Cardiac septum (tissue), 1 donor: ENCODE results near the gene SLC2A4. TPM values are rescaled to one million over a fixed set of nuclear protein-coding genes. Genes with fewer than 3 reads are reported as not detected.

ENCODE experiments used
- DNase-seq: peaks from one replicate; pipeline ENCODE4 v3.0.0-alpha.2; 2020; ENCODE audit warnings: low spot score
- intact Hi-C: fragments of 100-400 bp; cut with DNase I; formaldehyde crosslinking; loops from one replicate; pipeline ENCODE4 v1.14.0; 2022
- long read RNA-seq: library from polyadenylated mRNA; unstranded; transcript quantifications from one replicate; pipeline ENCODE4 v2.0.0, GENCODE V29; 2021
- total RNA-seq: library from RNA; stranded (reverse); fragmentation: NEBNext Ultra II Directional; extraction: Animal tissue kit (Norgen Biotek cat#: 25700); gene quantifications from one replicate; pipeline ENCODE4 v1.2.1, GENCODE V29; 2021
- donor health status: DM: no; HTN: no; CAD: no.

SLC2A4 gene
- 73.5 TPM for total RNA-seq
- long read RNA-seq, transcript SLC2A4-201 (11 exons, 3,426 nt), result major isoform, 11 of 38 reads
- long read RNA-seq, transcript SLC2A4-204 (10 exons, 1,768 nt), result minor isoform, 5 of 38 reads
- long read RNA-seq, partial matches to known transcripts, result 6 of 38 reads
- long read RNA-seq, other reads (novel, unspliced or antisense), result 16 of 38 reads

DNA sequence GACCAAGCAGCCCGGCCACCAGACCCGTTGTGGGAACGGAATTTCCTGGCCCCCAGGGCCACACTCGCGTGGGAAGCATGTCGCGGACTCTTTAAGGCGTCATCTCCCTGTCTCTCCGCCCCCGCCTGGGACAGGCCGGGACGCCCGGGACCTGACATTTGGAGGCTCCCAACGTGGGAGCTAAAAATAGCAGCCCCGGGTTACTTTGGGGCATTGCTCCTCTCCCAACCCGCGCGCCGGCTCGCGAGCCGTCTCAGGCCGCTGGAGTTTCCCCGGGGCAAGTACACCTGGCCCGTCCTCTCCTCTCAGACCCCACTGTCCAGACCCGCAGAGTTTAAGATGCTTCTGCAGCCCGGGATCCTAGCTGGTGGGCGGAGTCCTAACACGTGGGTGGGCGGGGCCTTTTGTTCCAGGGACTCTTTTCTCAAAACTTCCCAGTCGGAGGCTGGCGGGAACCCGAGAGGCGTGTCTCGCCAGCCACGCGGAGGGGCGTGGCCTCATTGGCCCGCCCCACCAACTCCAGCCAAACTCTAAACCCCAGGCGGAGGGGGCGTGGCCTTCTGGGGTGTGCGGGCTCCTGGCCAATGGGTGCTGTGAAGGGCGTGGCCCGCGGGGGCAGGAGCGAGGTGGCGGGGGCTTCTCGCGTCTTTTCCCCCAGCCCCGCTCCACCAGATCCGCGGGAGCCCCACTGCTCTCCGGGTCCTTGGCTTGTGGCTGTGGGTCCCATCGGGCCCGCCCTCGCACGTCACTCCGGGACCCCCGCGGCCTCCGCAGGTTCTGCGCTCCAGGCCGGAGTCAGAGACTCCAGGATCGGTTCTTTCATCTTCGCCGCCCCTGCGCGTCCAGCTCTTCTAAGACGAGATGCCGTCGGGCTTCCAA, at the start of gene SLC2A4:
TSS of gene SLC2A4 (plus strand) at position 645 of the 879 bp plus-strand sequence. CDS start at position 862, 217 bp downstream.
- intact Hi-C loops, result loop anchor here (1.0 to 2.0 kb wide), 2 partner anchors 29 to 71 kb away; partner anchors contain the start of genes ELP5 and KCTD11
- peak; percentile 95 for DNase-seq

DNA sequence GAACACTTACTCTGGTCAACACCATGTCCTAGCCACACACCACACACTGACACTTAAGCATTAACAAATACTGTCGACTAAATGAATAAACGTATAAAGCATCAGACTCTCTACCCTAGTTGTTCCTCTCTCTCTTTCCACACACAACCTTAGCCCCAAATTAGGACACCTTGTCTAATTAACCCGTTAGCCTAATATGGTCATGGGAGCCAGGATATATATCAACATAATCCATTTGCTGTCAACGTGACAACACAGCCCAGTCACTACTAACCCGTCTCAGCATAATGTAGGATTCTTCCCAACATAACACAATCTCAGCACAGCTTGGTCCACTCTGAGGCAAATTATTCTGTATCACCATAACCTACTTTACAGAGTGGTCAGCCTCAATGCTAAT, 49.4 kb upstream of the SLC2A4 start:
- DNase-seq, result no peak
- intact Hi-C loops, result no loop called here

DNA sequence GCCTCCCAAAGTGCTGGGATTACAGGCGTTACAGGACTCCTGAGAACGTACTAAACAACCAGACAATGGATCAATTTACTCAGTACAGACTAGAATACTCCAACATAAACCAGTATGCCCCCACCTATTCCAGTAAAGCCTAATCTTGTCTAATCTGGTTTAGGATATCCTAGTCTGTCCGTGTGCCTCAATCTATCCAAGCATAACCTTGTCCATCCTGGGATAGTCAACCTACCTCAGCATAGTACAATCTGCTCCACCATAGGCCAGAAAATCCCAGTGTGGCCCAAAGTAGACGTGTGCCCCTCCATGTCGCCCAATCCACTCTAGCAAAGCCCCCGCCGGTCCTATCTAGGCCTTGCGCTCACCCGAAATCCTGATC, 47.8 kb upstream of the SLC2A4 start:
- no peak for DNase-seq
- intact Hi-C loops, result no loop called here

DNA sequence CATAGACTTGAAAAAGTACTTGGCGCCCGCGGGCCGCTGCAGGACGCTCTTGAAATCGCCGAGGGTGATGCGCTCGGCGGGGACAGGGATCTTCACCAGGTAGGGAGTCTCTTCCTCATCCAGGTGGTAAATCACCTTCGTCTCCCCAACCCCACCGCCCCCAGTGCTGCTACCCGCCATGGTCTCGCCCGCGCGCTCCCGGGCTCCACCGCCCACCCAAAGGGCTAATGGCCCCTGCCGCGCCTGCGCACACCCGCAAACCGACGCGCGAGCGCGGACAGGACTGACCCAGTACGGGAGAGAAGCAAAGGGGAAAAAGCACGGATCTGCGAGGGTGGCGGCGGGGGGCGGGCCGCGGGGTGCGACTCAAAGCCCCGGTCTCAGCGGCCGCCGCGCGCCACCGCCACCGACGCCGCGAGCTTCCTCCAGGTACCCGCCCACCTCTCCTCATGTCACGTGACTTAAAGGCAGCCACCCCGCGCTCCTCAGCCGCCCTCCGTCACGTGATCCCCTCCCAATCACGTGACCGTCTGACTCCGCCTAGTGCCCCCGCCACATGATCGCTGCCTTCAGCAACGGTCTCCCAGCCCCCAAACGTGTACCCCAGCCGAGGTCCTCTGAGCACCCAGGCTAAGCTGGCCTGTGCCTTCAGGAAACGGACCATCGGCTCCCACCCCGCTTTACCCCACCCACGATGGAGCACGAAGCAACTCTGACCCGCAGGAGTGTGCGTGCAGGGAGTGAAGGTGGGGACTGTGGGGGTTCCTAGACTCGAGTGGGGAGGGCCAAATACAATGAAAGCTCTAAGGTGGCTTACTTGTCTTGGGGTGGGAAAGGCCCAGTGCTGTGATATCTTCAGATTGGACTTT, 47.2 kb upstream of the SLC2A4 start, which contains the start of gene DVL2:
TSS of gene DVL2 (minus strand) at position 435 of the 869 bp plus-strand sequence. CDS start at position 180, 255 bp downstream.
- intact Hi-C loops, result no loop called here
- peak; percentile 98 for DNase-seq

DNA sequence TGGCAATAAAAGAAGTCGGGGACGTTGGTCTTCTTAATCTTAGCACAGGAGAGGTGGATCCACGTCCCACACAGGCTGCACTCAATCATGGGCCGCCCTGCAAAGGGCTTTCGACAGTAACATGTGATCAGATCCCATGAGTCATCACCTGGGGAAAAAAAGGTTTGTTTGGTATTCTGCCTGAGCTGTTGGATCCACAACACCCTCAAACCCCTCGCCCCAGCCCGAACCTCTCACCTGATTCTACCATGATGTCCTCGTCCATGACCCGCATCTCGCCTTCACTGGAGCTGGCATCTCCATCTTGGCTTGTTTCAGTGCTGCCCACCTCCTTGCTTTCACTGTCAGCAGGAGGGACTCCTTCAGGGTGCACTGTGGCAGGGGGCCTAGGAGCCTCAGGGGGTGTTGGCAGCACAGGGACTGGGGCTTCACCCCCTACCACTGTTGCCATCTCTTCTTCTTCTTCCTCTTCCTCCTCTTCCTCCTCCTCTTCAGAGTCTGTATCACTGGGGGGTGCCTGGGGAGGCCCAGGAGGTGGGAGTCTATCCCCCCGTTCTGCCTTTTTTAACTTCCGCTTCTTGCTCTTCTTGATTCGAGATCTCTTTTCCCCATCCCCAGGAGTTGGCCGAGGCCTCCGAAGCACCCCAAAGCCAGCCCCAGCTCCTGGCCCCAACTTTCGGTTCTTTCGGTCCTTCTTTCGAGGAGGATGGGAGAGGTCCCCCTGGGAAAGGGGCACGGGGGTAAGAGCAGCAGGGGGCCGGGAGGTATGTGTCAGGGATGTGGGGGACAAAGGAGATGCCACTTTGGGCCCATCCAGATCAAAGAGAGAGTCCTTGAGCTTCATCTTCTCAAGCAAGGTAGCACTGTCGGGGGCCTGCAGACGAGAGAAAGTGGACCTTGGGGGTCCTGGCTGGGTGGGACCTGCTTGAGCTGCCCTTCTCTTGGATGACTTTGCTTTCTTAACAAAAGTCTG, 45.5 kb upstream of the SLC2A4 start:
- intact Hi-C loops, result loop anchor here (5.0 kb wide), 2 partner anchors 71 to 321 kb away; partner anchors contain the start of genes EIF5A and TNFSF13
- no peak for DNase-seq

DNA sequence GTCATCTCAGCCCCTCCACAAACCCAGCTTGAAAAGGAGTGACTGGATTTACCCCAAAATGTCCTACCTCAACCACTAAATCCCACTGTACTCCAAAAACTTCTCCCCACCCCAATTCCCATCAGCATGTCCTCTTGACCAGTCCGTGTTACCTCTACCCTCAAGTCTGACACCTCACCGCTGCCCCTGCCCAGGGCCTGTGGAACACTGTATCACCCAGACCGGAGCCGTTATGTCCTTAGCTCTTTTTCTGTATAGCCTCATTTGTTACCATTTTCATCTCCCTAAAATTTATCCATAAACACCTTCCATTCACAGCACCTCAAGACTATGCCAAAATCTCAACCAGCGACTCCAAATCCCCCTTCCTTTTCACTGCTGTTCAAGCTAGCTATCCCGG, 44.7 kb upstream of the SLC2A4 start:
- intact Hi-C loops, result loop anchor here (5.0 kb wide), 2 partner anchors 70 to 320 kb away; partner anchors contain the start of genes EIF5A and TNFSF13
- no peak for DNase-seq

DNA sequence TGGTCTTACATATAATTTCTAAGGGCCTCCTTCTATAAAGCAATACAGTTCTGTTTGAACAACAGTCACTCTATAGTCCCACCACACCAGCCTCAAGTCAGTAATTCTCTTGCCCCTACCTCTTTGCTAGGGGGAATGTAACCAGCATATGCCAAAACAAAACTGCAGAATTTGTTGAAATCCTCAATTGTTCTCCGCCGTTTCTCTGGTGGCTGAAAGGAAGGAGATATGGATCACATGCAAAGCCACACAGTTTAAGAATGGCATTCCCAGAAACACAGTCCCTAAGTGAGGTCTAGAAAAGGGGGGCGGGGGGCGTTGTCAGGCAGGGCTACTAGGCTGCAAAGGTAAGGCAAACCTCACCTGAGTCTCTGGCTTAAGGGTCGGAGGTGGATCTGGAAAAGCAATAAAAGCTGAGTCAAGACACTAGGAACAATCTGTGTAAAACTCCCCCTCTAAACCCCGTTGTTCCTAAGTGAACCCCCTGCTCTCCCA, 44.2 kb upstream of the SLC2A4 start:
- intact Hi-C loops, result loop anchor here (5.0 kb wide), 2 partner anchors 70 to 320 kb away; partner anchors contain the start of genes EIF5A and TNFSF13
- DNase-seq, result no peak

DNA sequence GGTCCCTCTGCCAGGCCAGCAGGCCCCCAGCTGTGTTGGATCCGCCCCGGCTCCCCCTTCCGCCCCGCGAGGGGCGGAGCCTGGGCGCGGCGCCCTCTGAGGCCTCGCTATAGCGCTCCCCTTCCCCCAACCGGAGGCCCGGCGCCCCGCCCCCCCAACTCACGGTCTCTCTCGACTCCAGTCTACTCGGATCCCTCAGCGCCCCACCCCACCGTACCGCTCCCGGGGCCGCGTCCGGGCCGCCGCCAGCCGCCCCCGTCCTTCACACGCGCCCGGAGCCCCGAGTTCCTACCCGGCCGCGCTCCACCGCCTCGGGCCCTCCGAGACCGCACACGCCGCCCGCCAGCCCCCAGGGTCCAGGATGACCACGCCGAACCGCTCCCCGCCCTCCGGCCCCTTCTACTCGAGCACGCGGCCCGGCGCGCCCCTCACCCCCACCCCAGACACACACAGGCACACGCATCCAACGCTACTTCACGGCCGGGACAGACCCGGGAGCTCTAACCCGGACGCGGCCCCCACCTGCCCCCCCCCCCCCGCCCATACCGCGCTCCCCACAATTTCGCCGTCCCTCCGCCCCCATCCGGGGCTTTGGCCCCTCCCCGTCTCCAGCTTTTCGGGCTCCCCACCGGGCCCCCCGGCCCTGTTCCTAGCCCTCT, 43.6 kb upstream of the SLC2A4 start:
- DNase-seq, result peak; percentile 91
- intact Hi-C loops, result loop anchor here (2.0 to 5.0 kb wide), 3 partner anchors 17 to 319 kb away; partner anchors contain the start of genes EIF5A and TNFSF13

DNA sequence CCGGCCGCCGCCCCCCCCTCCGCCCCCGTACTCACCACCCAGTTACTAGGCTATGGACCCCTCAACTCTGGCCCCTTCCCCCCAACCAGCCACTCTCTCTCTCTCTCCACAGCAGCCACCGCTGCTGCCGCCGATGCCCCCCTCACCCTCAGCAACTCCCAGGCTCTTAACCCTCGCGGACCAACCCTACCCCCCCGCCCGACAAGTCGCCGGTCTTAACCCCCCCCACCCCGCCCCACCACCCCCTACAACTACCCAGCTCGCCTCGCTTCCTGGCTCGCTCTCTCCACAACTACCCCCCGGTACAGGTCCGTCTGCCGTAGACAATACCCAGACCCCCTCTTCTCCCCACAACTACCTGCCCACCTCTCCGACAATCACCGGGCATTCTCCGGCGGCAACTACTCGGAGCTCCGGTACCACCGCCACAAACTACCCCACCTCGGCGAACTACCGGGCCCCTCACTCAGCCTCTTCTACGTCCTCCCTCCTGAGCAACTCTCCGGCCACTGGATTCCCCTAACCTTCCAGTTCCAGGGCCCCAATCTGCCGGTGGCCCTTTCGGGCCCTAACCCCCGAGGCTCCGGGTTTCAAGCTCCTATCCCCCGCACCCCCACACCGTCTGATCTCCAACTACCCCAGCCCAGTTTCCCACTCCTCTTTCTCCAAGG, 43.0 kb upstream of the SLC2A4 start:
- DNase-seq, result no peak

DNA sequence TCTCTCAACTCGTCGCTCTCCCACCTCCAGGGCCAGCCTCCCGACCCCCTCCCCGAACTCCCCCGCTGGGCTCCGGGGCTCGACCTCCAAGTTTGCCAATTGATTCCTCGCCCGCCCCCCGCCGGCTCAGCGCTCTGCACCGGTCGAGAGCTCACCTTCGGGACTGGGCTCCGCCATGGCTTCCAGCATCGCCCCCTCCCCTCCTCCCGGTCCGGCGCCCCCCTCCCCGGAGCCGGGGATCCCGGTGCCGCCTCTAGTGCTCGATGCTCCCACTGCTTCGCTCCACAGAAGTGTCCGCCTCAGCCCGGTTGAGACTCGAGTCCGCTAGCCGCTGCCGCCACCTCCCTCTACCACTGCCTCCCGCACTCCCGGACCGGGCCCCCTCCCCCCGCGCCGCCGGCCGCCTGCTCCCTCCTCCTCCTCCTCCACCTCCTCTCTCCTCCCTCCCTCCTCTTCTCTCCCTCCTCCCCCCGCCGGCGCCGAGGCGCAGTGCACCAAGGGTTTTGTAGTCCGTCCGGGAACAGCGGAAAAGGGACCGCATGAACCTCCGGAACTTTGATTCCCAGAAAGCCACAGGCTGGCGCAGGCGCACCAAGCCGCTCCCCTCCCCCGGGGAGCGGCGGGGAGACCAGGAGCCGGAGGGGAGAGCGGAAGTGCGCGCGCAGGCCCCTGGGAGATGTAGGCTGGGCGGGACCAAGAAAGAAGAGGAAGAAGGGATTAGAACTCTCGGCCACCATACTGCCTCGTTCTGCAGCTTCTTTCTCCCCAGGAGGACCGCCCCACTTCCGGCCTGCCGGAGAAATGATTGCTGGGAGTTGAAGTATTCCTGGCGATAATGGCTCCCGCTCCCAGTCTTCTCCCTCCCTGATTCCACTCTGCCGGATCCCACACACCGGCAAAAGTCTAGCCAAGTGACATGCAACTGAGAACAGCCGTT, 42.2 kb upstream of the SLC2A4 start, which contains the start of gene PHF23:
TSS of gene PHF23 (minus strand) at position 367 of the 937 bp plus-strand sequence. CDS start at position 189, 178 bp downstream.
- intact Hi-C loops, result loop anchor here (1.0 to 5.0 kb wide), 4 partner anchors 13 to 318 kb away; partner anchors contain the start of genes EIF5A, ELP5 and TNFSF13
- DNase-seq, result peak; percentile 100

More for the DNA sequence above, 43.0 kb upstream of the SLC2A4 start:
- intact Hi-C loops, result loop anchor here (1.0 to 5.0 kb wide), 4 partner anchors 14 to 319 kb away; partner anchors contain the start of genes EIF5A, ELP5 and TNFSF13

DNA sequence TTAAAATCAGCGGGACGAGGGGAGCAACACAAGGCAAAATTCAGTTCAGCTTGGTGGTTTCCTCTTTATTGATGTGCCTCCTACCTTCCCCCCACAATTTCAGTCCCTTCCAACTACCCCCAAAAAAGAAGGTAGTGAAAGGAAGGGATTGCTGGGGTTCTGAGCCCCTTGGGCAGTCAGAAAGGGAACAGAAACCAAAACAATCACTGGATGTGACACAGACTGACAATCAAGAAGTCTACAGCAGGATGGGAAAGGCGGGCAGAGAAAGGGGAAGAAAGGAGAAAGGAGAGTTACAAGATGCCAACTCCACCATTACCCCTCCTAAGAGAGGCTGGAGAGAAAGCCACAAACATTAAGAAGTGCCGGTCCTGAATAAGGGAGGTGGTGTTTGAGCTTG, 41.1 kb upstream of the SLC2A4 start:
- DNase-seq, result no peak
- intact Hi-C loops, result no loop called here

DNA sequence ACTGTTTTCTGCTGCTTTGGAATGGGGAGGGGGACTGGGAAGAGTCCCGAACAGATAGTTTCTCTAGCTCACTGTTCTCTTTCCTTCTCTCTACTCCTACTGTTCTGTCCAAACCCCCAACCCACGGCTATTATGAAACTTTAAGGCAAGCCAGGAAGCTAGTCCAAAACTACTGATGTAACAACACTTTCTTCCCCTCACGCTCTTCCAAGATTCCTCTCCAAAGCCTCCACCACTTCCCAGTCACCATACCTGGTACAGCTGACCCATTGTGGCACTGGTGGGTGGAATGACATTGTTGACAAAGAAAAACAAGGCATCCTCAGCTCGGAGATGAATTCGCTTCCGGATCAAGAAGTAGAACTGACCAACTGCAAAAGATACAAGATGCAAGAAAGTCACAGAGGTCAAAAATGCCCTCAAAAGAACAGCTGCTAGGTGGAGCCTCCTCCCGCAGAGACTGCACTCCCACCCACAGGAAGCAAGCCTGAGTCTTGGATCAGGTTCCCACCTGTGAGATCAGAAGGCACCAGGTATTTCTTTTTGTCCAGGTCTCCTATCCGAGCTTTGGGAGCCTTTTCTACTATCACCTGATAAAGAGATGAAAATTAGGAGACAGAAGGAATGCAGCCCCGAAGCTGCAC, 40.3 kb upstream of the SLC2A4 start:
- intact Hi-C loops, result no loop called here

DNA sequence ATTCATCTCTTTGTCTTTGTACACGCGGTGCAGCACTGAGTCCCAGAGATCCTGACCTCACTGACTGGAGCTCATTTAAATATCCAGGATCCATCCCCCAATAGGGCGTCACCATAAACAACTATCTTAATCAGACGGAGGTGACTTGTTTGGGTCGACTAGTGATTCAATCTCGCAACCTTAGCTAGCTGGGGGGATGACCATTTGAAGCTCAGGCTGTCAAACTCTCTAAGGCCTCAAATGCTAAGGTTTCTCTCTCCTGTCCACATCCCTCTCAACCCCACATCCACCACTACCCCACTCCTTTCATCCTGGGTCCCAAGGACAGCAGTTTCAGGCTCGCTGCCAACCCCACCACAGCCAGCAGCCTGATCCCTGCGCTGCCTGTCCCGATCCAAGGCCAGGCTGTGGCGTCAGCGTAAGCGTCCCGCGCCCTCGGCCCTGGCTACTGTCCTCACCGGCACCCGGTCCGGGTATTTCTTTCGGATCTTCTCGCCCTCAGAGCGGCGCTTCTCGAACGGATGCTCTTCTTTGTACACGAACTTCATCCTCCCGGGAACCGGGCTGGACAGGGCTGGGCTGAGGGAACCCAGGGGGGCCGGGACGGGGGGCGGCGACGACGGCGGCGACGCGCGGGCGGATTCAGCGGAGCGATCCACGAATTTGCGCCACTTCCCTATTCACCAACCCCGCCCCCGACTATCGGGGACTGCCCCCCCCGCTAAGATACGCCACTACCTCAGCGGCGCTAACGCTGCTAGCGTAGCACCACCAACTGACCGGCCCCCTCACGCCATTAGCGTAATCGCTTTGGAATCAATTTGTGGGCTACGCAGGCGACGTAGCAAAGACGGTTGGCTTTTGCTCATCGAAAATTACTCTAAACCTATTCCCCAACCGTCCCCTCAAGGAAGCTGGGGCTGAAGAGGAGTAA, 39.5 kb upstream of the SLC2A4 start, which contains the start of gene GABARAP:
TSS of gene GABARAP (minus strand) at position 667 of the 934 bp plus-strand sequence. CDS start at position 548, 119 bp downstream.
- DNase-seq, result peak; percentile 98
- intact Hi-C loops, result no loop called here

More for the DNA sequence above, 40.3 kb upstream of the SLC2A4 start:
- DNase-seq, result no peak
